Measurements from ENCODE around the gene LSM11. TPM values are rescaled to one million over a fixed set of nuclear protein-coding genes. Genes with fewer than 3 reads are reported as not detected.

LSM11 gene
- total and polyA plus RNA-seq, 5 donors = 0.84 to 2.5 (median 1.8) TPM

DNA sequence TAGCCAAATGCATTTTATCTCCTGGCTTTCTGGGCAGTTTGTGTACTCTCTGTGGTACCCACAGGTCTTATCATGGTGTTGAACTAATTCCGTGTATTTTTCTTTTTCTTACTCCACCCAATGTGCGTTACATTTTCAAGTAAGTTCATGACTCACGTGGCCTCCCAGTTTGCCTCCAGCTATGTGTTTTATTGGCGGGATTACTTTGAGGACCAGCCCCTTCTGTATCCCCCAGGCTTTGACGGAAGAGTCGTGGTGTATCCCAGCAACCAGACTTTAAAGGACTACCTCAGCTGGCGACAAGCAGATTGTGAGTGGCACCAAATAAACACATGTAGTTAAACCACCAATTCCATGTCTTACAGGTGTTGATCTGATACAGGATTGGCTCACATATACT is 9.1 kb upstream of the LSM11 start:
- H3K4me1 ChIP-seq (ENCODE audit: control insufficient read depth, insufficient read depth, low read length) = no peaks in the 10 kb centered on the region
- intact Hi-C loops (cut with DNase I) = no loop called here

DNA sequence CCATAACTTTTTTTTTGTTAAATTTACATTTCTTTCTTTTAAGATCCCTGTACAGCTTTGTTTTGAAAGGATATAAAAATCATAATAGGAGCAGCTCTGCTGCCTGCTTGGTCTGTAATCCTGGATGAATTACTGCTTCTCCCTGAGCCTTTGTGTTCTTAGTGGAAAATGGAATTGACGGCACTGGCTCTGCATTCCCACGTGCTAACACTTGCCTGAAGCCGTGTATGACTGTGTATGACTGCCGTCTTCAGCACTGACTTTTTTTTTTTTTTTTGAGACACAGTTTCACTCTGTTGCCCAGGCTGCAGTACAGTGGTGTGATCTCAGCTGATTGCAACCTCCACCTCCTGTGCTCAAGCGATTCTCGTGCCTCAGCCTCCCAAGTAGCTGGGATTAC is 7.5 kb upstream of the LSM11 start:
- DNase-seq (no peak), ATAC-seq (no peak)
- Histone ChIP-seq H3K4me1 (ENCODE audit: control insufficient read depth, insufficient read depth, low read length) (no peaks in the 10 kb centered on the region), H3K27me3 (ENCODE audit: control insufficient read depth, insufficient read depth) (no peaks in the 10 kb centered on the region), H3K9me3 (ENCODE audit: control insufficient read depth, low read length) (no peaks in the 10 kb centered on the region), H3K4me3 (ENCODE audit: low read length) (no peak overlapping the region), H3K27ac (ENCODE audit: low read length) (no peak overlapping the region)
- 81% methylated on average over 6 of the region's 6 CpGs for WGBS
- intact Hi-C loops (cut with DNase I) = no loop called here

More for the DNA sequence above, 9.1 kb upstream of the LSM11 start:
- H3K9me3 ChIP-seq (ENCODE audit: control insufficient read depth, low read length) = no peaks in the 10 kb centered on the region
- no peak overlapping the region for H3K4me3 ChIP-seq (ENCODE audit: low read length)
- DNase-seq (no peak), ATAC-seq (no peak)
- no peak overlapping the region for H3K27ac ChIP-seq (ENCODE audit: low read length)
- no peaks in the 10 kb centered on the region for H3K27me3 ChIP-seq (ENCODE audit: control insufficient read depth, insufficient read depth)
- 87% methylated on average over 7 of the region's 7 CpGs for whole genome bisulfite sequencing

DNA sequence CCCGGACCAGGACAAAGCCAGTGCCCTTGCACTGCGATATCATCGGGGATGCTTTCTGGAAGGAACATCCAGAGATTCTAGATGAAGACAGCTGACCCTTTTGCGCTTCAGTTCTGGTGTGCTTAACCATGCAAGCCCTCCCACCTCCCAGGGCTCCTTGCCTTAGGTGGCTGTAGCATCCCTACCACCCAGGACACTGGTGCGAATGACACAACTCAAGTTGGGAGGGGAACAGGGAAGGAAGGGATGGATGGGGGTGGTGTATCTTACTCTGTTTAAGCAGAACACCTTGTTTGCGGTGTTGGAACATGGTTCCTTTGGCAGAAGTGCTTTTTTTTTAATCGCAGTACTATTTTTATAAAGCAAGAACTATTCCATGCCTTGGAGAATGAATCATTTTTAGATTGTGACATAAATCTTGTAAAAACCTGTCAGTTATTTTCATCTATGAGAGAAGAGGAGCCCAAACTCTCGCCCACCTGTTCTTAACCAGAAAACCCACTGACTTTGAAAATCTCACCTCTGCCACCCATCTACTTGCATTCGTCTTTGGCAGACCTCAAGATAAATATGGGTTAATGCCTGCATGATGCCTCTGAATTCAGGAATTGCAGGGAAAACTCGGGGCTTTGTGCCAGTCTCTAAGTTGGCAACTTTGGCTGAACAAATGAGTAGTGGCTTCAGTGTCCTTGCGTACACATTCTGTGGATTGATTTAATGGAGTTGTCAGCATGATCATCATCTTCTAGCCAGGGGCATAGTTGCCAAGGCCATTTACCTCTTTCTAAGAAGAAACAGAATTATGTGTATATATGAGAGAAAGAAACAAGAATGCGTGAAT is 3.9 kb upstream of the LSM11 start:
- Histone ChIP-seq H3K4me3 (ENCODE audit: low read length) (no peak overlapping the region), H3K27ac (ENCODE audit: low read length) (no peak overlapping the region), H3K9me3 (ENCODE audit: control insufficient read depth, low read length) (no peaks in the 10 kb centered on the region), H3K27me3 (ENCODE audit: control insufficient read depth, insufficient read depth) (no peaks in the 10 kb centered on the region), H3K4me1 (ENCODE audit: control insufficient read depth, insufficient read depth, low read length) (no peaks in the 10 kb centered on the region)
- no peak for DNase-seq
- ATAC-seq = no peak
- 83% methylated on average over 12 of the region's 12 CpGs for WGBS
- intact Hi-C loops (cut with DNase I) = no loop called here

DNA sequence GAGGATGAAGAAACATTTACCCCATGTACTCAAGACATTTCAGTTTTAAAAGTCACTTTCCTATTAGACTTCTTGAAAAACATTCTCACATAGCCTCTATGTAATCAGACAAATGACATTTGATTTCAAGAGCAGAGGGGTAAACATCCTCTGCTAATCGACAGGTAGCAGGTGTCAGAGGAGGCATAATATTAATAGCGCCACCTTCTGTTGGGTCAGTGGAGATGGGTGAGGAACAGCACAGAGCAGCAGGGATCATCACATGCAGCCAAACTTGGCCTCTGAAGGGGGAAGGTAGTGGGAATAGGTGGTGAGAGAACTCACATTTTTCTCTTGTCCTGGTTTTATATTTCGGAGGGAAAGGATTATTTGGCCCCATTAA is 3.3 kb upstream of the LSM11 start:
- no peak overlapping the region for H3K27ac ChIP-seq (ENCODE audit: low read length)
- intact Hi-C loops (cut with DNase I) = no loop called here
- no peaks in the 10 kb centered on the region for H3K27me3 ChIP-seq (ENCODE audit: control insufficient read depth, insufficient read depth)
- DNase-seq (no peak), ATAC-seq (no peak)
- no peaks in the 10 kb centered on the region for H3K9me3 ChIP-seq (ENCODE audit: control insufficient read depth, low read length)
- H3K4me1 ChIP-seq (ENCODE audit: control insufficient read depth, insufficient read depth, low read length) = no peaks in the 10 kb centered on the region
- 53% methylated on average over 3 of the region's 3 CpGs for WGBS
- H3K4me3 ChIP-seq (ENCODE audit: low read length) = no peak overlapping the region

DNA sequence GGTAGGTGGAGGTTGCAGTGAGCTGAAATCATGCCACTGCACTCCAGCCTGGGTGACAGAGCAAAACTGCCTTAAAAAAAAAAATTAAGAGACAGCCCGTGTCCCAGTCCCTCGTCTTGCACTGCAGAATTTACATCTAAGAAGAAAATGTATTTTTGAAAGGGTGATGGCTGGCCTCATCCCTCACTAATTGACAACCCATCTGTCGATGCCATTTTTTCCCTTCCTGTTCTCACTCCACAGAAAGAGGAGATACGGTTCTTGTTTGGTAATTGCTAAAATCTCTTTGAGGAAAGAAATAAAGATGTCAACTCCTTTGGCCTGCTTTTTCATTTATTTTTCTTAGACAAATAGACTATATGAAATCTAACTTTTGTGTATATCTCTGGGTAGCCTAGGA is 2.4 kb upstream of the LSM11 start:
- DNase-seq (no peak), ATAC-seq (no peak)
- 60% methylated on average over 4 of the region's 4 CpGs for WGBS
- Histone ChIP-seq H3K27ac (ENCODE audit: low read length) (no peak overlapping the region), H3K4me3 (ENCODE audit: low read length) (no peak overlapping the region), H3K9me3 (ENCODE audit: control insufficient read depth, low read length) (no peaks in the 10 kb centered on the region), H3K27me3 (ENCODE audit: control insufficient read depth, insufficient read depth) (no peaks in the 10 kb centered on the region), H3K4me1 (ENCODE audit: control insufficient read depth, insufficient read depth, low read length) (no peaks in the 10 kb centered on the region)
- intact Hi-C loops (cut with DNase I) = no loop called here

DNA sequence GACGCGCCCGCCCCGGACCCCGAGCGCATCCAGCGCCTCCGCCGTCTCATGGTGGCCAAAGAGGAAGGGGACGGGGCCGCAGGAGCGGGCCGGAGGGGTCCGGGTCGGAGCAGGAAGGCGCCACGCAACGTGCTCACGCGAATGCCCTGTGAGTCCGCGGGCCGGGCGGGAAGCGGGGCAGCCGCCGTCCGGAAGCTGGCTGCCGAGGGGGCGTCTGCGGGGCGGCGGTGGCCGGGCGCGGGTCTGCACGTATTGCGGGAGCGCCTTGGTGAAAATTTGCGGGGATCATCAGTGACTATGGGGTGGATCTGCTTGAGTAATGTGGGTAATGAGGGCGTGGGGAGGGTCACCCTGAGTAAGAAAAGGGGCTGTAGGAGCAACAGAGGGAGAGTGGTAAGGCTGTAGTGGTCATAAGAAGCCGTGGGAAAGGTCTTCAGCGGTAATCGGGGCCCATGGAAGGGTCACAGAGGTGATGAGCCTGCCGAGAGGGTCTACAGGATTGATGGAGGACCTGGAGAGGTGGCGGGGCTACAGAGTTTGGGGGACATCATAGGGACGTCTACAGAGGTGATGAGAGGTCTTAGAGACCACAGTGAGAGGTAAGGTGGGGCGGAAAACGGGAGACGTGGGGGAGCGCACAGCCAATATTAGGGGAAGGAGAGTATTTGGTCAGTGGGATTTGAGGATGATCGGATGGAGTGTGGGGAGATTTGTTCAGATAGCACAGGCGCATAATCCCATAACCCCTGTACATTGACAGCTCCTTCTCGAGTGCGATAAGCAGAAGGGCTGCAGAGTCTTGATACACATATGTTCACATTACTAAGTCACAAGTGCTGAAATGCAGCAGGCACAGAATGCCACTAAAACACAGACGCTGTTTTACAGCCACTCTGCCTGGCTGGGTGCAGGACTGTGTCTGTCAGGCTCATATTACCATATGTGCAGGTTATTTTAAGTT is 819 bp downstream of the LSM11 start:
- H3K9me3 ChIP-seq (ENCODE audit: control insufficient read depth, low read length) = no peaks in the 10 kb centered on the region
- intact Hi-C loops (cut with DNase I) = no loop called here
- DNase-seq (peak; percentile 40 to 68 (median 64)), ATAC-seq (peak in 1 of 2 donors; percentile 22)
- 4% methylated on average over 56 of the region's 56 CpGs for WGBS
- no peak overlapping the region for H3K27ac ChIP-seq (ENCODE audit: low read length)
- H3K27me3 ChIP-seq (ENCODE audit: control insufficient read depth, insufficient read depth) = no peaks in the 10 kb centered on the region
- peak overlapping the region; percentile 74 for H3K4me3 ChIP-seq (ENCODE audit: low read length)
- no peaks in the 10 kb centered on the region for H3K4me1 ChIP-seq (ENCODE audit: control insufficient read depth, insufficient read depth, low read length)

DNA sequence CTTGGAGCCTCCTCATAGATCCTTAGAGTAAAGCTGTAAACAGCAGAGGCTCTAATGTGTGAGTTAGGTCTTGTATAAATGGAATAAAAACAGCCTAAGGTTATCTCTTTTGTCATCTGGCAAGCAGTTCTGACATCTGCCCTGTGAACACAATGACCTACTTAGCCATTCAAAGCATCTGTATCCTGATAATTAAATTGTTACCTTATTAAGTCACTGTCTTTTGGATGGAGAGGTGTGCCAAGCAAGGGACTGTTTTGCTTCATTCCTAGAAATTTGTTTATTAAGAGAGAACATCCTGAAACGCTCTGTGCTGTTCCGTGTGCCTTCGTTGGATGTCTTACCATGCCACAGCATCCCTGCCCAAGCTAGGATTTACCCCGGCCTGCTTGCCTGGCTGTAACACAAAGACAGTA is 1.5 kb downstream of the LSM11 start:
- intact Hi-C loops (cut with DNase I) = no loop called here
- no peak overlapping the region for H3K4me3 ChIP-seq (ENCODE audit: low read length)
- no peaks in the 10 kb centered on the region for H3K4me1 ChIP-seq (ENCODE audit: control insufficient read depth, insufficient read depth, low read length)
- H3K27me3 ChIP-seq (ENCODE audit: control insufficient read depth, insufficient read depth) = no peaks in the 10 kb centered on the region
- no peak for DNase-seq
- no peak for ATAC-seq
- no peak overlapping the region for H3K27ac ChIP-seq (ENCODE audit: low read length)
- no peaks in the 10 kb centered on the region for H3K9me3 ChIP-seq (ENCODE audit: control insufficient read depth, low read length)
- WGBS = 75% methylated on average over 4 of the region's 4 CpGs

DNA sequence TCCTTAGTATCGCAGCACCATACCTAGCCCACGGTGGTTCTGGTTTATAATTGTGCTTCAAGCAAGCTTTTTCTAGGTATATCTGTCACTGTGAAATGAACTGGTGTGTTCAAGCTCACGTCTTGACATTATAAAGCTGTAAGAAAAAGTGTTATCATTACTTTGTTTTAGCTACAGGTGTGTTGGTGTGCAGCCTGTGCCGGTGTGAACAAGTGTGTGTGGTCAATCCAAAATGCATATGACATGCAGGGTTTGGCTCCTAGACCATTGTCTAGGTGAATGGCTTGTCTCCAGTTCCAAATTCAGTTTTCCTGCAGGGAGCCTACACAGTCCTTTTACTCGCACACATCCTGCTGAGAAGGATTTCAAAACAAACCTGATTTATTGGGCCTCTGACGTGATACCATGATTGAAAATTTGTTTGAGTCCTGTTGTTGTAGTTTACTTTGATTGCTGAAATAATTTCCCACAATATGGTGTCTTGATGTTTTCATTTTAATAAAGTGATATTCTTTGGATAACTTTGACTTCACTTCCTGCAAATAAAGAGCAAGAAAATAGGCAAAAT is 3.7 kb downstream of the LSM11 start:
- Histone ChIP-seq H3K9me3 (ENCODE audit: control insufficient read depth, low read length) (no peaks in the 10 kb centered on the region), H3K4me1 (ENCODE audit: control insufficient read depth, insufficient read depth, low read length) (no peaks in the 10 kb centered on the region), H3K27me3 (ENCODE audit: control insufficient read depth, insufficient read depth) (no peaks in the 10 kb centered on the region), H3K4me3 (ENCODE audit: low read length) (no peak overlapping the region), H3K27ac (ENCODE audit: low read length) (no peak overlapping the region)
- DNase-seq = no peak
- intact Hi-C loops (cut with DNase I) = no loop called here
- WGBS = 87% methylated on average over 6 of the region's 6 CpGs
- no peak for ATAC-seq

DNA sequence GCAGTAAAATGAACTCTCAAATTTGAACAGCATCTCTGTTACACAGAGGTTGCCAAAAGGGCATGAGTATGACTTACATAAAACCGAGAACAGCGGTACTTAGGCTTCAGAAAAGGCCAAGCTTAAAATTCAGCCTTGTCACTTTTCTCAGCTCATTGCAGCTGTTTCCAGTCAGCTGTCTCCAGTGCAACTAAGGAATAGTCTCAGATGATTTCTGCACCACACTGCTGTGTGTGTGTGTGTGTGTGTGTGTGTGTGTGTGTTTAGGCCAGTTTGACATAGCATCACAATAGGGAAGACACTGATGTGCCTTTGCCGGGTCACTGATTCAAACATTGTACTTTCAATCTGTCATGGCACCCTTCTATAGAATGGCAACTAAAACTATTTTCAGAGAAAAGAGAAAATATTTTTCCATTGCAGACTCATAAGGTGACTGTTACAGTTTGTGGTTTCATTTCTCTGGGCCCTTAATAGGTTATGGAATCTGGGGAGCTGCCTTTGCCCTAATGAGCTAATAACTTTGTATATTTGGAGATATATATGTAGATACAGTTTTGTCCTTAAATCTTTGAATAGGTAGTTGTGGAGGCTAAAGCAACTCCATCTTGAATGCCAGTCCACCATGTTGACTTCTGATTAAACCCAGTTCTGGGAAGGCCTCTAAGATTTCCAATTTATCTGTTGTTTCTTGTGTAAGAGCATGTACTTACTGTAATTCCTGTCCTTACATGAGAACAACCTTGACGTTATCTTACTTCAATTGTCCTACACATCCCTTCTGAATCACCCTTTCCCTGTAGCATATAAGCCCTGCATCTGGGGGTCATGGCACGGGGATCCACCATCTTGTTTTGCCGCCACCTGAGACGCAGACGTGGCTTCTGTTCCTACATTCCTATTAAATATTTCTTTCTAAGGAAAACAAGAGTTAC is 4.5 kb downstream of the LSM11 start:
- H3K27ac ChIP-seq (ENCODE audit: low read length) = no peak overlapping the region

DNA sequence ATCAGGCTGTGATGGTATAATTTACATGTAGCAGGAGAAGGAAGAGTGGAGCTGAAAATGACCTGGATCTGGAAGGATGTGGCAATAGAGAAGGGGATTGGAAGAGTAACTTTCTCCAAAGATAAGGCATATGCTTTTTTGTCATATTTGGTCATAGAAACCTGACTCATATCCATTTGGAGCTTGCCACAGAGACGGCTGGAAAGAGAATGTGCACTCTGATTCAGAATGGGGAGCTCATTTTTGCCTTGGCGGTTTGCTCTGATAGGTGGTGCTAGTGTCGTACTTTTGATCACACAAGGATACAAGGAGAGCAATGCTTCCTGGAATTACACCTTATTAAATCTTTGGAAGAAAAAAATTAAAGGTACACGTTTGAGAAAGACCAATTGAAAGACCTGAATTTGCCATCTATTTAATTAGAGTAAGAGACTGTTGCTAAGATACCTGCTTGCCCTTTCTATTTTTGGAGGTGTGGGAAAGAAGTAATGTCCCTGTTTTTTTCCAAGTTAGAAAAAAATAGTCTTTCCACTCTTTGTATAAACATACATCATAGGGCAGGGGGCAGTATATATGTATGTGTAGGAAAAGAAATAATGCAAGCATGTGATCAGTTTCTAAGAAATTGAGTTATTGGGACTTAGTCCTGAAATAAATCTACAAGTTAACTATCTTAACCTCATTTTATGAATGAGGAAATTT is 5.4 kb downstream of the LSM11 start:
- ATAC-seq = no peak
- Histone ChIP-seq H3K9me3 (ENCODE audit: control insufficient read depth, low read length) (no peaks in the 10 kb centered on the region), H3K4me3 (ENCODE audit: low read length) (no peak overlapping the region), H3K27ac (ENCODE audit: low read length) (no peak overlapping the region), H3K27me3 (ENCODE audit: control insufficient read depth, insufficient read depth) (no peaks in the 10 kb centered on the region), H3K4me1 (ENCODE audit: control insufficient read depth, insufficient read depth, low read length) (no peaks in the 10 kb centered on the region)
- 71% methylated on average over 4 of the region's 4 CpGs for WGBS
- DNase-seq = no peak
- intact Hi-C loops (cut with DNase I) = no loop called here

More for the DNA sequence above, 4.5 kb downstream of the LSM11 start:
- ATAC-seq = no peak
- intact Hi-C loops (cut with DNase I) = no loop called here
- H3K27me3 ChIP-seq (ENCODE audit: control insufficient read depth, insufficient read depth) = no peaks in the 10 kb centered on the region
- no peak overlapping the region for H3K4me3 ChIP-seq (ENCODE audit: low read length)
- no peaks in the 10 kb centered on the region for H3K9me3 ChIP-seq (ENCODE audit: control insufficient read depth, low read length)
- DNase-seq = no peak
- no peaks in the 10 kb centered on the region for H3K4me1 ChIP-seq (ENCODE audit: control insufficient read depth, insufficient read depth, low read length)
- 93% methylated on average over 8 of the region's 8 CpGs for WGBS

Measured in right cardiac atrium (tissue), 5 donors.